Measurements from ENCODE around the gene ANO7.
A peak's percentile ranks its signal among the peaks of the same experiment; 100 is the strongest.

ANO7 gene

DNA sequence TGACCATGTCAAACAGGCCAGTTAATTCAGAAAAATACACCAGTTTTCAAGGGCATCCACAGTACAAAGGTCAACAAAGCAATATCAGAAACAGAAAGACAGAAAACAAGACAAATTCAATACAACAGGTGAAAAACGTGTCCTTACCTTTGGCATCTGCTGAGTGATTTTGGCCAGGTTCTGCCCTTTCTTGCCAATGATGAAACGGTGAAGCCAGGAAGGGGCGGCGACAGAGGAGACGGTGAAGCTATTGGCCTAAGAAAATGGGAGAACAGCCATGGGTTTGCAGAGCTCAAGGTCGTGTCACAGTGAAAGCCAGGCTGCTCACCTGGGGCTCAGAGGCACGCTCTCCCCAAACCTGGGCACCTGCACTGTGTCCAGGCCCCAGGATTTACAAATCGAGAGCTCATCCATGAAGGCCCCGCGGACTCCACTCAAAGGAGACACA lies 66.5 kb downstream of the ANO7 start:
- no peak for DNase-seq

DNA sequence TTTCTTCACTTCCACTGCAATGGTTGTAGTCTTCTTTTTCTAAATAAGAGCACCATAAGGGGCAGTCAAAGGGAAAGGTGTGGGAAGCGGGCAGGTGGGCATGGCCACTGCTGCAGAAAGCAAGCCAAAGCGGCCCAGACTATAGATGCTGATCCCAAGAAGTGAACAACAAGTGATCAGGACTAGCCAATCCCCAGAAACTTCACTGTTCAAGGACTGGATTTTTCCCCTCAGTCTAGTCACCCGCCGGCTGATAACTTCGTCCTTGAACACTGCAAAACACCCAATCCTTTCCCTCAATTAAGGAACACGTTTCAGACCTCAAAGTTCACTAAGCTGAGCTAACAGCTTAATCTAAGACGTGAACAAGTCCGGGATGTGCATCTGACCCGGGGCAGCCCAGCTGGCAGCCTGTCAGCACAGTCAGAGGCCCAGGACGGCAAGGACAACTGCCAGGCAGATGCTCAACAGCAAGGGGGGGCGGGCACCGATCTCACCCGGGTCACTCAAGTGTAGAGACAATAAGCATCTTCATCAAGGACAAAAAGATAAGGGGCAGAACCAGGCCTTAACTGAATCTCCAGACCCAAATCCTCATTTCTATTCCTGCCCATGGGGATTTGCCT lies 67.2 kb downstream of the ANO7 start:
- no peak for DNase-seq

DNA sequence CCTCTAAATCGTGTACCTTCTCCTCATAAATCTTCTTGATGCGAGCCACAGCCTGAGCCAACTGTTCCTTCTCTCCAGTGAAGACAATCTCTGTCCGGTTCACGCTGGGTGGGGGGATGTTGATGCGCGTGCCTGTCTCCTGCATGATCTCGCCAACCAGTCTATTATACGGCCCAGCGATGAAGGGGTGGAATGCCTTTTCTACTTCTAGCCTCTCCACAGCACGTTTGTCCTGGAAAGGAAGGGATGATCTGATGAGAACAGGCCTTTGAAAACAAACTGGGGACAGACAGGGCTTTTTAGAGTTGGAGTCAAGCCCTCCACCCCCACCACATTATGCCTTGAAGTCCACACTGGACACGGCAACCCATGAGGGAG lies 67.7 kb downstream of the ANO7 start:
- DNase-seq, result no peak

DNA sequence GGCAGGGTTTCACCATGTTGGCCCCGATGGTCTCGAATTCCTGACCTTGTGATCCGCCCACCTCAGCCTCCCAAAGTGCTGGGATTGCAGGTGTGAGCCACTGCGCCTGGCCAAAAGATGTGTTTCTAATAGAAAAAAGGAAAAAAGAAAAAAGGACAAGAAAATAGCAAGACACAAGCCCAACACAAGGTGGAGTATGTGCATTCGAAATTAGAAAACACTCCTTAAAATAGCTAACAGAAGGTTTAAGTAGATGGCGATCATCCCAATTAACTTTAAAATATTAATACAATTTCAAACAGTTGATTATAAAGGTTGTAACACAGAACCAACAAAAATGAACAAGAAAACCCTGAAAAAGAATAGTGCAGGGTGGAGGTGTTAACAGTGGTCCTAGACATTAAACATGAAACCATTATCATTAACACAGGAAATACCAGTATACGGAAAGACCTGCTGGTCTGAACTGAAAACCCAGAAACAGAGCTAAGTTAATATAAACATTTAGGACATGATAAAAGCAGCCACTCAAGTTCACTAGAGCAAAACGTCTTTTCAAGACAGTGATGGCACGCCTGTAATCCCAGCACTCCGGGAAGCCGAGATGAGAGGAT lies 69.0 kb downstream of the ANO7 start:
- no peak for DNase-seq

DNA sequence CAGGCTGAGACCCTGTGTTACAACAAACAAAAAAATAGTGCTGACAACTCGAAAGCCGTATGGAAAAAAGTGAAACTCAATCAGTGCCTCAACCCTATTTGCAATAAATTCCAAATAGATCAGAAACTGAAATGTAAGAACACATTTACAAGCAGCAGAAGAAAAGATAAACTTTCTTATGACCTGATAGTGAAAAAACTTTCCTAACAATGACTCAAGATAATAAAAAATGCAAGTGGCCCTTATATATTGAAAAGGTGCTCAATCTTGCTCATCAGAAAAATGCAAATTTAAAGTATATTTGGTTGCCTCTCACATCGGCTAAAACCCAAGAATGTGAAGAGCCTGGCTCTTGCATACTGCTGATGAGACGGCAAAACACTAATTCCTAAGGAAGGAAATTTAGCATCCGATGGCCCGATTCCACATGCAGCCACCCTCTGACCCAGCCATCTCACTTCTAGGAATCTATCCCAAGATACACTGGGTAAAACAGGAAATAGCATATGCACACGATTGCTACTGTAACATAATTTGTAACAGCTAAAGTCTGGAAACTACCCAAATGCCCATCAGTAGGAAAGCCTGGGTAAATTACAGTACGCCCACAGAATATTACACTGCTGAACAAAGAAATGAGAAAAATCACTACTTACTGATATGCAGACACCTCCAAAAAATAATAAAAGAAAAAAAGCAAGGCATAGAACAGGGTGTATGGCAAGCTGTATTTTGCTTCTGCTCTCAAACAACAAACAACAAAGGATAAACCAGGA lies 70.2 kb downstream of the ANO7 start:
- DNase-seq, result no peak

DNA sequence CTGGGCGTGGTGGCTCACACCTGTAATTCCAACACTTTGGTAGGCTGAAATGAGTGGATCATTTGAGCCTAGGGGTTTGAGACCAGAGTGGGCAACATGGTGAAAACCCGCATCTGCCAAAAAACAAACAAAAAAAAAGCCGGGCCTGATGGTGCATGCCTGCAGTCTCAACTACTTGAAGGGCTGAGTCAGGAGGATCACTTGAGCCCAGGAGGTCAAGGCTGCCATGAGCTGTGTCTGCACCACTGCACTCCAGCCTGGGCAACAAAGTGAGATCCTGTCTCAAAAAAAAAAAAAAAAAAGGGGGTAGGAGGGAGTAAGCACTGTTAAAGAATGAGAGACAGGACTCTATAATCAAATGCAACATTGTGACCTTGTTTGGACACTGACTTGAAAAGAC lies 72.4 kb downstream of the ANO7 start:
- DNase-seq, result no peak

DNA sequence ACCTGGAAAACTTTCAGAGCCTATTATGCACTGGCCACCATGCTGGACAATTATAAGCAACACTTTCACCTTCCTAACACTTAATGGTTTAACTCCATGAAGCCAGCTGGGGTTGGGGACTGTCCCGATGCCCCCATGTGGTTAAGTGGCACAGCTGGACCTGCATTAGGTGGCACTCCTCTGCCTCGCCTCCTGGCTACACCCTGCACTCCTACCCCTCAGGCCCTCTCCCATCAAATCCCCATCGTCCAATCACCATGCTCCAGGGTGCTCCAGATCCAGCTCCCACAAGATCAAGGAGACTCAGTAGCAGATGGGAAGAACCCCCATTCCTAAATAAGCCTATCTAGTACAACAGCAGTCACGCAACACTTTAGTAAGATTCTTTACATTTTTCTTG lies 73.2 kb downstream of the ANO7 start:
- no peak for DNase-seq

DNA sequence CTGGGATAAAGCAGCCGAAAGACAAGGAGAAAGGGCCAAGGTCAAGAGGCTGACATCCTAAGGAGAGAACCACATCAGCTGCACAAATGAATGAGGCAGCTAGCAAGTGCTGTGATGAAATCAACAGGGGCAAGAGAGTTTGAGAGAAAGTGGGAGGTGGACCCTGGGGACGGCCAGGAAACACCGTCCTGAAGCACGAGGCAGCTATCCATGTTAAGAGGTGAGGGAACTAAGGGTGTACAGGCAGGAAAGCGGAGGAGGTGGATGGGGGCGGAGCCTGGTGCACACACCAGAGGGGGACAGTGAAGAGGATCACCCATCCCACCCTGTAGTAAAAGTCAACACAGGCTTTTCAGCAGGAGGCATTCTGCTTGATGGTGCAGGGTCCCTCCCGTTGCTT lies 74.6 kb downstream of the ANO7 start:
- no peak for DNase-seq

DNA sequence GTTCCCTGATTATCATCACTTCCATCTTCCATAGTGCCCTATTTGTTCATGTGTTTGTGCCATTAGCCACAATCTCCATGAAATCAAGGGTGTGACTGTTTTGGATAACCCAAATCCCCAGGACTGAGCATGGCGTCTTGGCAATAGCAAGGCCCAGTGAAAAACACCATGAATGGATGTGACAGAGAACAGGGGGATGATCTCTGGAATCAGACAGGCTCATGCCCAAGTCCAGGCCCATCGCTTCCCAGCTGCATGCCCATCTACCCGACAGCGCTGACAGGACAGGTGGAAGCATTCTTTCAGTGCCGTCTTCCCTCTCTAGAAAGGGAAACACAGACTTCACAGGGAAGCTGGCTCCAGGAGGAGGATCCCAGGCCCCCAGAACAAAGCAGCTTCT lies 77.0 kb downstream of the ANO7 start:
- no peak for DNase-seq

DNA sequence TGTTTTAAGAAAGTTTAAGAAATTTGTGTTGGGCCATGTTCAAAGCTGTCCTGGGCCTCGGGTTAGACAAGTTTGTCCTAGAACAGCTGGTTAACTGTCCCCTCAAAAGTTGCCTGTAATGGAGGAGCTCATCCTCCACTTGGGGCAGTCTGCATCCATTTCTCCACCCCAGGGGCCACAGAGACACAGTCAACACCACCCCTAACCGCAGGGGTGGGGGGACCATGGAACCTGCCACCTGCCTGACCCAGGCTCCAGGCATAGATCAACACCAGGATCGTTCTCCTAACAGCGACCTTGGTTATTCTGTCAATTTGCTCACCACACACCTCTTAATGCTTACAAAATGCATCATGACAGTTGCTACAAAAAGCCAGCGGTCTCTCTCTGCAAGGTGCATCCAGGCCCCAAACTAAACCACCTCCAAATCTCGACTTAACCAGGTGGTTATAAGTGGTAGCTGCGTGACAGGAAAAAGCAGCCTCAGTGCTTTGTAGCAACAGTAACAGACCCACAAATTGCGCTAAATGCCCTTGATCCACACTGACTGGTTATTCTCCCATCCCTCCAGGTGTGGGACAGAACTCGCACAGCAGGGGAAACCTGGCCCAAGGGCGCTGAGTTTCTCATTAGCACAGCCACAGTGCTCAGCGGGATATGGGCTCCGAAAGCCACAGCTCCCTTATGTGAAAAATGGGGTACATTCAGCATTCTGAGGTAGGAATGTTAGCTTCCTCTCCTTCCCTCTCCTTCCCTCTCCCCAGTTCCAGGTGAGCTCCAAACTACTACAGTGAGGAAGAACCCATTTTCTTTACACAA lies 79.0 kb downstream of the ANO7 start:
- no peak for DNase-seq

DNA sequence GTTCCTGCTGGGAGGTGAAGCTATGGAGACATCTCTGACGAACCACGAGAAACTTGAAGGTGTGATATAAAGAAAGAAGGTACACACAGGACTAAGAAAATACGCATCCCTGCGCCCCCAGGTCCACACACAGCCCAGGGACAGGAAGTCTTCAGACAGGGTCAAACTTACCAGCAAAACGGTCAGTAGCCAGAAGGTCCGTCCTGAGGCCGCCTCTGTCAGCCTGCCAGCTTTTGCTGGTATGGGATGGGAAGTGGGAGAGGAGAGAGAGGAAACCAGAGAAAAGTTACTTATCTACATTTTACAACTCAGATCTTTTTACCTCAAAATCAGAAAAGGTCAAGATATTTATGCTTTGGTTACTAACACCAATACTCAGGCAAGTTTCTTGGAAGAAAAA lies 79.8 kb downstream of the ANO7 start:
- DNase-seq, result no peak

DNA sequence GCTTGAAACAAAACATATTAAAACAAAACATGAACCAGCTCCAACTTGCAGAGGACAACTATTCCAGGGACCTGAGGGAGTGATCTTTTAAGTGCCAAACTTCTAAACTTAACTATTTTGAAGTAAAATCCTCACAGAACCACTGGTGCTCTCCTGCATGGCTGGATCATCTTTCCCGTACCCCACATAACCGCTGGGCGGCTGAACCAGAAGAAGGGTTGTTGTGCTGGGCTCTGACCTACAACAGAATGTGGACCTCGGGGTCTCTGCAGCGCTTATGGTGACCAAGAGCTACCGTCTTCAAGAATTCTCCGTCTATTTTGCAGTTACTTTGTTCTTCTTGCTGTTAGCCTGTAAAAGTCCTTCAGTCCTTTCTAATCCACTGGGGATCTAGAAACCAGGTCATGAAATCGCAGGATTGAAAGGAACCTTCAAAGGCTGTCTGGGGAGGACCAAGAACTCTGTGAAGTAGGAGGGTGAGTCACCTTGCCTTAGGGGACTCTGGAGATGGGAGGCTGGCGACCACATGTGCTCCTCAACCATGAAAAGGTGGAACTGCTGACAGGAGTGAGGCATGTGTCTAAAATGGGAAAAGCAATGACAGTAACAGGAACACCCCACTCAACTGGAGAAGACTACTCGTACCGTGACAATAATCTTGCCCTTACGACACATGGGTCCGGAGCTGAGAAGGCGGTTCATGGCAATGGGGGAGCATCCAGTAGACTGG lies 80.4 kb downstream of the ANO7 start:
- no peak for DNase-seq

DNA sequence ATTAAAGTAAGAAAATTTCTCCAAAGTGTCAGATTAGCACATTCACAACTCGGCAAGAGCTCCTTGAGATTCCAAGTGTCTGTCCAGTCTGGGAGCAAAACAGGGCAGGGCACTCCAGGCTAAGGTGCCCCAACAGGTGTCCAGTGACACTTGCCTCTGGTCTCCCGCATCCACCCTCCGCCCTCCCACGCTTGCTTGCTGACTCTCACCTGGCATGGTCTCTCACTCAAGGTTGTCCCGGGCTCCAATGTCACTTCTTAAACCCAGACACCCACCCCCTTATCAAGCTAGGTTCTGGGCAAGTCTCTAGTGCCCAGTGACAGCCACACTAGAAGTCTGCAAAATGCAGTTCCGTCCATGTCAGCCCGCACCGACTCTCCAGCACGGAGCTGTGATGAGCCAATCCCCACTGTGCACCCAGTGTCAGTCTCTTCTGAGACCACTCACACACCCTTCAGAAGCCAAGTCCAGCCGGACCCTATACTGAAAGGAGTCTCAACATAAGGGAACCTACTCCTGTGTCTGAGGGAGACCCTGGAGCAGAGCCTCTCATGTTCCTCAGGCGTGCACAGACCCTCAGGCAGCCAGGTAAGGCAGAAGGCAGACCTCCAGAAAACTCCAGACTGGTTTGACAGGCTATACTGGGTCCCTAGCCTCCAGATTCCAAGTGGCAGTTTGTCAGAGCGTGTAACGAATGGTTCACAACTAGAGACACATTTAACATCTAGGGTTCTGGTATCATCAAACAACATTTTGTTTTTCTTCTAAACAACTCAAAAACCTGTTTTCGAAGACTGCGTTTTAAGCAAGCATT lies 81.4 kb downstream of the ANO7 start:
- no peak for DNase-seq

DNA sequence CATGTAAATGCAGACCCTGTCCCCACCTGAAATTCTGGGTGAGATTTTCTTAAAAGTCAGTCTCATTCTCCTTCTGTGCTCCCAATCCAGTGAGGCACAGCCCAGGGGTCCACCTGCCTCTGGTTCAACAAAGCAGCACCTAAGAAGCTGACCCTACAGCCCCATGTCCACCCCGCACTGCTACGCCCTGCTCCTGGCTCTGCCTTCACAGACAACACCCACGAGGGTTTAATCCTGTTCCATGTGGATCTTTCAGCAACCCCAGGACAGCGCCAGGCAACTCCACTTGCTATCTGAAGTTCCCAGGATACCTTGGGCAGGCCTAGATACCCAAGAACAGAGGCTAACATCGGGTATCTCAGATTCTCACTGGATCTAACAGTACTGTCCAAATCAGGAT lies 82.1 kb downstream of the ANO7 start:
- DNase-seq, result no peak

DNA sequence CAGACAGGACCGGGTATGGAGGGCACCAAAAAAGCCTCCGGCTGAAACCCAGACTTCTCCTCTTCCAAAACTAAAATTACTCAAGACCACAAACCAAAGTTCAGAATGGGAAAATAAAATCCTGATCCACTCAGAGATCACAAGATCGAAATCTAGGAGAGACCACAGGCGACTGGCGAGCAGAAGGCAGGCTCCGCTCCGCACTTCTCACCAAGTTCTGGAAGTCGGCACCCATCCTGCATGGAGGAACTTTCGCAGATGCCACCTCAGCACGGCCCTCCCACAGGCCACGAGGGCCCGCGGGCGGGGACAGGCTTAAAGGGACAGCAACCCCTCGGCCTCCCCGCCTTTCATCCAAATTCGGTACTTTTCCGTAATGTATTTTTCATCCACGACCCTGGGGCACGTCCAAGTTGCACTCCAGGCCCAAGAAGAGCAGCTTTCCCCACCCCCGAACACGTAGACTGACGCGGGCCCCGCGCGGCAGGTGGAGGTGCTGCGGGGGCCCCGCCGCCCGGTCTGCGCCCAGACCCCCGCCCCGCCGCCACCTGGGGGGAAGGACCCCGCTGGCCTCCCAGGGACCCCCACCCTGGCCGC lies 83.3 kb downstream of the ANO7 start:
- DNase-seq, result peak; percentile 38

DNA sequence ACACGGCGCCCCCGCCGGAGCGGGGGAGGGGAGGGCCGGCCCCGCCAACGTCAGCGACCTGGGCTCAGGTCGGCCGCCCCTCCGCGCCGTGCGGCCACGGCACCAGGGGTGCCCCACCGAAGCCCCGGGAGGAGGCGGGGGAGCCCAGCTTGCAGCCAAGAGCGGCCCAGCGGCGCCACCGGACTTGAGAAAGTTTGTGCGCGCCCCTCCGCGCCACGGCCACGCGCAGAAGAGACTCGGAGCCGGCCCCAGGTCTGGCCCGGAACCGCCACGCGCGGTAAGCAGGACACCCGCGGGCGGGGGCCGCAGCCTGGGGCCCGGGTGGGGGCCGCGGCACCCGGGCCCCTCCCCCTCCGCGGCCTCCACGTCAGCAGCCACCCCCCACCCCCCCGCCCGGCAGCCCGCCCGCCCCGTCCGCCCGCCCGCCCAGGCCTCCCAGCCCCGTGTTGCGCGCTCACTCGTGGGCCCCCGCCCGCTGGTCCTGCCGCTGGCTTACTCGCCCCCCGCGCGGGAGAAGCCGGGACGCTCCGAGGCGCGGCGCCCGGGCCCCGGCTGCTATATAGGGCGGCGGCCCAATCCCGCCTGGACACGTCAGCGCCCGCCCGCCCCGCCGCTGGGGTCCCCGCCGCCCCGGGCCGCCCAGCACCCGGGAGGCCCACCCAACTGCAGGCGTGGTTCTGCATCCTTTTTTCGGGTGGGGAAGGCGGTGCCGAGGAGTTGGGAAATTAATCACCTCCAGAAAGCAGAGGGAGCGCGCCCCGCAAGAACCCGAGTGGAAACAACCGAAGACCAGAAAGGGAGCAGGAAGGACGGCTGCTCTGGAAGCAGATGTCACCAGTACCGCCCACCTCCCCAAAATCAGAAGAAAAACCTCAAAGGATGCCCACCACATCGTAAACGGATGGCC lies 84.1 kb downstream of the ANO7 start:
- DNase-seq, result peak; percentile 52

DNA sequence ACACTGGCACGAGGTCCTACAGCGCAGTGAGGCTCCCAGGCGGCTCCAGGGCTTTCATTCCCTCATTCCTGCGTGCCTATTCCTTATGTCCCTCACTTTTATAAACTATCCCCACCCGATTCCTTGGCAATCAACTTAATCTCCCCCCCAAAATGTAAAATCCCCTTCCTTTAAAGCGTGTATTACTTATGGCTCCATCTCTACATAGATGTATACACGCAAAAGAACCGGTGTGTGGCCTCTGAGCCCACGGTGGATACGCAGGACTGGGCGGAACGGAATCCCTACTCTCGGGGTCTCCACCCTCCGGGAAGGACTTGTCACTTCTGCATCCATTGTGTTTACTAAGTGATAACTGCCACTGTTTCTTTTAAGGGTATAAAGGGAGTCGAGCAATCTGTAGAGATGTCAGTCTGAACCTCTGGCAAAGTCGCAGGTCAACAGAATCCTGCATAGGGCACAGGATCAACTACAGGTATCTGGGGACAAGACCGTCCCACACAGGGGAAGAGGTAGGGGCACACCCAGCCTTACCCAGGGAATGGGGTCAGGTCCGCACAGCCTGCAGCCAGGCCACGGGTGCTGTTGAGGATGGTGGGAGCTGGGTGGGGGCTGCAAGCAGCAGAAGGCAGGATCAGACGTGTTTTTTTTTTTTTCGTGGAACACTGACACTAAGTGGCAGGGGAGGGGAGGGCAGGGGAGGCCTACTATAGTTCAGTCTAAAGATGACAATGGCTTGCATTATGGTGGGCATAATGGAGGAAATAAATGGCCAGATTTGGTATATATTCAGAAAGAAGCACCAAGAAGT lies 84.9 kb downstream of the ANO7 start:
- DNase-seq, result no peak

DNA sequence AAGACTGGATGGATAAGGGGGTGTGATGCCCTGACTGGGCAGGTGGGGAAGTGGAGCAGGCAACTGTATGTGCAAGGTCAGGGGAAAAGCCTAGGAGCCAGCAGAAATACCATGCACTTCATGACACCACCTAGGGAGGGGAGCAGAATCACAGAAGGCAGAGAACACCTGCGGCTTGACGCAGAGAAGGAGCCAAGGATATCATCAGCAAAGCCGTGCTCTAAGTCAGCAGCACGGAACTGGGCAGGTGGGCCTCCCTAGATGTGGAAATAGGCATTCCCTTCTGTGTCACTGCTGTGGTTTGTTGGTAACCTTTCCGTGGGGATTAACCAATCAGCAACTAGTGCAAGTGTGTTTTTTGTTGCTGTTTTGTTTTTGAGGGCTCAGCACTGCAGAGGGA lies 85.7 kb downstream of the ANO7 start:
- no peak for DNase-seq
